GM12873 (cell line): ENCODE results near the gene CA10.

Experiments
- CTCF ChIP-seq: IDR thresholded peaks from 2 replicates; pipeline ENCODE4 v1.5.1; 2012; ENCODE audit warnings: low read depth, mild to moderate bottlenecking, moderate library complexity, low read length, control low read depth; ENCODE audit not compliant: insufficient read depth; ENCODE audit errors: missing control alignments

The CA10 gene

GRCh38 chr17:51611585-51611984, 546.9 kb downstream of the CA10 start:
- TF ChIP-seq CTCF = no peak

- no peak for TF ChIP-seq CTCF
Observed at GRCh38 chr17:51610834-51611233, 547.7 kb downstream of the CA10 start.

DNA sequence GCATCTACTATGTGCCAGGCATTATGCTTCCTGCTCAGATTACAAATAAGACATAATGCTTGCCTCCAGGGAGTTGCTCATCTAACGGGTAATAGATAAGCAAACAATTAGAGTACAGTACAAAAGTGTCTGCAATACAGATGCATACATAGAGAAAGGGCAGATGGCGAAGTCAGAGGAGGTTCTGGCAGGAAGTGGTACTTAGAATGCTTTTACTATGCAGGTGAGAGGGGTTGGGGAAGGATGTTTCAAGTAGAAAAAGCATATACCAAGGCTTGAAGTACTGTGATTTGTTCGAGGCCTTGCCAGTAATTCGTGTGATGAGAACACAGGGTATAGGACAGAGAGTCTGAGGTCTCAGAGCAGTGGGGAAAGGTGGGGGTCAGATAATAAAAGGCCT, 548.4 kb downstream of the CA10 start:
- no peak for TF ChIP-seq CTCF

- TF ChIP-seq CTCF = no peak
Observed at GRCh38 chr17:51608251-51608933, 550.1 kb downstream of the CA10 start.

DNA sequence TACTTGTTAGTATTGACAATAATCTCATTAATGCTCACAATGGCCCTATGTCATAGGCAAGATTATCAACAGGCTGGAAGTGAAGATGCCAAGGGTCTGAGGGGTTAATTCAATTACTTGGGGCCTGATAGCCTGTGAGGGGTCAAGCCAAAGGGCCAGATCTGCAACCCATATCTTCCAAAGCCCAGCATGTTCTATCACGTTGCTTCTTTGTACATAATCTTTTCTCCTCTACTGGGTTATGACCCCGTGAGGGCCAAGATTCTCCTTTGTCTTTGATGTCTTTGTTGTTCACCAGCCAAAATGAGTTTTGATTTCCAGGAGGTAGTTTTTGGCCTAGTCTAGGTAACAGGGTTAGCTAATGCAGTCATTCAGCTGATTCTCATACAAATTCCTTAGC, 551.0 kb downstream of the CA10 start:
- TF ChIP-seq CTCF = no peak

- TF ChIP-seq CTCF = no peak
Observed at GRCh38 chr17:51604299-51605020, 554.1 kb downstream of the CA10 start.

- no peak for TF ChIP-seq CTCF
Observed at GRCh38 chr17:51601622-51602261, 556.8 kb downstream of the CA10 start.
